K562 (cell line): ENCODE results near the gene YKT6. TPM values are rescaled to one million over a fixed set of nuclear protein-coding genes. Genes with fewer than 3 reads are reported as not detected.

Source experiments
- ATAC-seq: fragments of 200-7000 bp; cut with Tn5 transposase; 3 replicates; pipeline ENCODE4 v1.9.1; 2020; ENCODE audit warnings: moderate library complexity
- BruUV-seq: library from RNA; stranded (reverse); fragments of 400-500 nt; replicated peaks from 2 replicates; lab custom pipeline; 2021; lab: Mats Ljungman, UMichigan
- CTCF ChIA-PET: fragments of 300-600 bp; formaldehyde crosslinking; extraction: SDS; loops from one replicate; lab custom pipeline; 2021; ENCODE audit warnings: low intra/inter-chr PET ratio; lab: Yijun Ruan, JAX
- POLR2A ChIA-PET: fragments of 300-600, 350-650 bp; sonication (Branson Sonifier 250); formaldehyde crosslinking; extraction: SDS; loops from one replicate; lab custom pipeline; 2021; ENCODE audit warnings: antibody characterized with exemption, inconsistent platforms; lab: Yijun Ruan, JAX
- DNase-seq, 4 experiments: peaks; one replicate each; pipeline versions ENCODE4 v3.0.0 to v3.0.0-alpha.2; 2011 to 2018; ENCODE audit warnings: low spot score in 3 of 4, mixed read lengths in 3 of 4; ENCODE audit errors: extremely low read depth in 1 of 4
- FAIRE-seq: peaks from 2 replicates; lab custom pipeline; 2011; peaks lifted over from hg19 to GRCh38; lab: Jason Lieb, UNC
- H2AFZ ChIP-seq: 2 replicates; pipeline ENCODE4 v1.6.0; 2011; ENCODE audit warnings: low read depth, low read length, control low read depth, inconsistent platforms
- H3K27ac ChIP-seq: fragments of 200-600 bp; 3 replicates; pipeline ENCODE4 v1.8.0; 2011; ENCODE audit warnings: low read depth, mild to moderate bottlenecking, control low read depth, inconsistent platforms, low read length, moderate library complexity, mixed read lengths; ENCODE audit errors: extremely low read depth
- H3K27me3 ChIP-seq, 2 experiments: fragments of 300-600 bp in 1 of 2; 2 replicates in 1 of 2; 3 replicates in 1 of 2; pipeline versions ENCODE4 v1.6.0 to v1.8.0; 2011; ENCODE audit warnings: inconsistent platforms in 2 of 2, low read length in 2 of 2, mild to moderate bottlenecking in 1 of 2, mixed read lengths in 1 of 2, moderate library complexity in 1 of 2; ENCODE audit not compliant: control insufficient read depth in 2 of 2, insufficient read depth in 2 of 2
- H3K36me3 ChIP-seq: fragments of 300-600 bp; 3 replicates; pipeline ENCODE4 v1.8.0; 2011; ENCODE audit warnings: mild to moderate bottlenecking, low read length, inconsistent platforms; ENCODE audit not compliant: control insufficient read depth, insufficient read depth
- H3K4me1 ChIP-seq, 2 experiments: fragments of 200-600 bp in 1 of 2; replicated peaks in 1 of 2; 2 replicates in 1 of 2; 3 replicates in 1 of 2; pipeline versions ENCODE4 v1.5.1 to v1.8.0; 2011; ENCODE audit warnings: inconsistent platforms in 2 of 2, low read length in 2 of 2, mild to moderate bottlenecking in 1 of 2, mixed read lengths in 1 of 2, moderate library complexity in 1 of 2; ENCODE audit not compliant: control insufficient read depth in 2 of 2, insufficient read depth in 2 of 2
- H3K4me2 ChIP-seq: 2 replicates; pipeline ENCODE4 v1.6.1; 2011; ENCODE audit warnings: low read length, control low read depth, inconsistent platforms, mixed read lengths; ENCODE audit not compliant: insufficient read depth
- H3K4me3 ChIP-seq: fragments of 200-600 bp; sonication (generic), shearing (Covaris generic); 2 replicates; pipeline ENCODE4 v1.5.1; 2016; ENCODE audit warnings: control low read depth, inconsistent platforms
- H3K79me2 ChIP-seq: fragments of 200-600 bp; 3 replicates; pipeline ENCODE4 v1.8.0; 2011; ENCODE audit warnings: low read length, inconsistent platforms; ENCODE audit not compliant: control insufficient read depth, insufficient read depth
- H3K9ac ChIP-seq, 2 experiments: 2 replicates each; pipeline versions ENCODE4 v1.6.0 to v1.6.1; 2011; ENCODE audit warnings: low read depth in 2 of 2, low read length in 2 of 2, control low read depth in 1 of 2, inconsistent platforms in 1 of 2, mild to moderate bottlenecking in 1 of 2, mixed read lengths in 1 of 2; ENCODE audit not compliant: insufficient read depth in 1 of 2
- H3K9me1 ChIP-seq: one replicate; pipeline ENCODE4 v1.6.0; 2011; ENCODE audit warnings: inconsistent platforms, mild to moderate bottlenecking, low read length, moderate library complexity; ENCODE audit not compliant: control insufficient read depth, insufficient read depth
- H3K9me3 ChIP-seq: replicated peaks from 2 replicates; pipeline ENCODE4 v1.5.1; 2011; ENCODE audit warnings: low read depth, low read length, inconsistent platforms; ENCODE audit not compliant: control insufficient read depth, insufficient read depth
- H4K20me1 ChIP-seq: replicated peaks from 2 replicates; pipeline ENCODE4 v1.6.1; 2011; ENCODE audit warnings: low read length, inconsistent platforms, mixed read lengths; ENCODE audit not compliant: control insufficient read depth, insufficient read depth
- PRPF4 ChIP-seq: fragments of 200-400 bp; formaldehyde crosslinking; IDR thresholded peaks from one replicate; pipeline ENCODE4 v1.6.1; 2017; ENCODE audit warnings: low read length, low read depth, mild to moderate bottlenecking; ENCODE audit not compliant: insufficient read depth, poor library complexity, severe bottlenecking
- SIRT6 ChIP-seq: IDR thresholded peaks from one replicate; pipeline ENCODE4 v1.6.1; 2012; ENCODE audit warnings: low read depth, mild to moderate bottlenecking, control low read depth, inconsistent platforms, low read length, moderate library complexity
- TARDBP ChIP-seq: fragments of 450-650 bp; IDR thresholded peaks from 2 replicates; pipeline ENCODE4 v1.6.1; 2016
- TCF7L2 ChIP-seq: fragments of 150-350 bp; IDR thresholded peaks from 2 replicates; pipeline ENCODE4 v1.6.1; 2016; ENCODE audit warnings: low read depth, mild to moderate bottlenecking, low read length, moderate library complexity
- TEAD4 ChIP-seq, 2 experiments: sonication (generic) in 1 of 2; formaldehyde crosslinking in 1 of 2; IDR thresholded peaks; 2 replicates each; pipeline versions ENCODE4 v1.6.1 to v1.8.0; 2012 to 2022; ENCODE audit warnings: borderline replicate concordance in 1 of 2, inconsistent platforms in 1 of 2, low read length in 1 of 2, mild to moderate bottlenecking in 1 of 2, missing genetic modification reagents in 1 of 2
- ZFP36 ChIP-seq: fragments of 150-350 bp; IDR thresholded peaks from 2 replicates; pipeline ENCODE4 v1.6.1; 2018; ENCODE audit warnings: low read length, low read depth; ENCODE audit not compliant: partially characterized antibody
- ZNF143 ChIP-seq: sonication (generic); formaldehyde crosslinking; IDR thresholded peaks from 2 replicates; pipeline ENCODE4 v1.9.0; 2022; ENCODE audit warnings: mild to moderate bottlenecking, missing genetic modification reagents
- ZNF23 ChIP-seq: fragments of 250-450 bp; sonication (Bioruptor Pico); IDR thresholded peaks from 2 replicates; pipeline ENCODE4 v1.4.0; 2020; ENCODE audit warnings: mild to moderate bottlenecking
- ZNF77 ChIP-seq: fragments of 250-450 bp; sonication (Bioruptor Pico); IDR thresholded peaks from 2 replicates; pipeline ENCODE4 v1.5.0; 2020
- ZNF780A ChIP-seq: fragments of 250-450 bp; sonication (Bioruptor Pico); IDR thresholded peaks from 2 replicates; pipeline ENCODE4 v1.5.0; 2021; ENCODE audit warnings: mild to moderate bottlenecking
- WGBS: fragments of 100-300 bp; shearing (Covaris generic); methylation state at CpG from one replicate; pipeline ENCODE4 v1.1.6; 2016; ENCODE audit warnings: low coverage, mixed read lengths; ENCODE audit not compliant: insufficient coverage; ENCODE audit errors: missing lambda C conversion rate; 5-methylcytosine and 5-hydroxymethylcytosine counted together
- in situ Hi-C: fragments of 300-500 bp; cut with MboI; formaldehyde crosslinking; loops from 4 replicates; pipeline ENCODE4 v1.15.0; 2018; ENCODE audit warnings: inconsistent platforms, mixed read lengths
- intact Hi-C: fragments of 100-400 bp; cut with micrococcal nuclease; formaldehyde crosslinking; loops from 2 replicates; pipeline ENCODE4 v1.14.2; 2022
- polyA plus RNA-seq, 8 experiments: library from polyadenylated mRNA; depleted of rRNA in 4 of 8; stranded (reverse) in 5 of 8; unstranded in 3 of 8; fragments of >200 nt; fragmentation: Nextera tagmentation in 2 of 8; fragmentation: Illumina TruSeq in 1 of 8; extraction: Ambion mirVana in 2 of 8; extraction: Trizol in 1 of 8; gene quantifications; 2 replicates each; pipeline versions ENCODE4 v1.2.1 to v1.2.3, GENCODE V29; 2011 to 2014; ENCODE audit warnings: inconsistent platforms in 1 of 8, missing spikeins in 1 of 8
- total RNA-seq, 7 experiments: library from RNA; depleted of rRNA in 6 of 7; stranded (reverse); fragments of >200 nt in 6 of 7; fragmentation: Illumina TruSeq in 2 of 7; extraction: Trizol in 2 of 7; gene quantifications; 2 replicates each; pipeline versions ENCODE4 v1.2.1 to v1.2.3, GENCODE V29; 2011 to 2021; ENCODE audit warnings: low replicate concordance in 1 of 7
- TF ChIP-seq, protein P1 (sequence below): fragments of 450-650 bp; formaldehyde crosslinking; IDR thresholded peaks from 2 replicates; pipeline ENCODE4 v1.4.0; 2020; ENCODE audit warnings: mild to moderate bottlenecking, moderate library complexity
- TF ChIP-seq, protein P2 (sequence below): fragments of 250-450 bp; sonication (Bioruptor Pico); IDR thresholded peaks from 2 replicates; pipeline ENCODE4 v1.8.0; 2021; ENCODE audit warnings: moderate library complexity, mild to moderate bottlenecking, inconsistent platforms
- TF ChIP-seq, protein P3 (sequence below), 2 experiments: fragments of 450-650 bp; IDR thresholded peaks; 2 replicates each; pipeline ENCODE4 v1.6.1; 2016

YKT6 gene
- total and polyA plus RNA-seq, 9 of the 15 experiments (the other 6 are each of a cell fraction or from before 2014, with no cell fraction given) = 1.6 to 90.6 (median 75.1) TPM

DNA sequence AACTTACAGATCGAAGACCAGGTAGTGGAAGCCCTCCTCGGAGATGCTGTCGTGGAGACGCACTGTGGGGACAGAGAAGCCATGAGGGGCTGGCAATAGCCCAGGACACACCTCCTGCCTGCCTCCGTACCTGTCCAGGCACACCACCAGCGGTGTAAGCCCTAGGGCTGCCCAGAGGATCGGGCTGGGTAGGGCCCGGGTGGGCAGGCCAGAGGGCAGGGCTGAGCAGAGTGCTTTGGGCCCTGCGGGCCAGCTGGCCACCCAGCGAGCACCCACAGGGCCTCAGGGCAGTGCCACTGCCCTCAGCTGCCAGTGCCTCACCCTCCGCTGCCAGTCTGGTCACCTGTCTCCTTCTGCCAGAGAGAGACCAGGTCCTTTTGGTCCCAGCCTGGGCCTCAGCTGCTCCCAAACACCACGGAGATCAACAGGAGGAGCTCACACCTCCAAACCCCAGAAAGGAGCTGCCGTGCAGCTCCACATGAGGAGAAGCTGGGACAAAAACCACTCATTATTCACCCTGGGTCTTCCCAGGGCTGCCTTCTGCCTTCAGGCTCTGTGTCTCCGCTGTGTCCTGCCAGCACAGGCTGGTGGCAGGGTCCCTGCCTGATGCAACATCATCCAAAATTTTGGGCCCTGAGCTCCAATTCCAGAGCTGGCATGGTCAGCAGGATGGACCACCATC is 58.2 kb downstream of the YKT6 start:
- intact Hi-C loops = no loop called here
- in situ Hi-C loops = no loop called here
- no peaks in the 10 kb centered on the region for H3K9me3 ChIP-seq
- no peak overlapping the region for H3K4me3 ChIP-seq
- DNase-seq (no peak), ATAC-seq (no peak), FAIRE-seq (no peak)
- peaks cover 25 to 26% of the 10 kb centered on the region in 2 experiments for H3K4me1 ChIP-seq
- H3K9me1 ChIP-seq = no peaks in the 10 kb centered on the region
- H3K9ac ChIP-seq = peak overlapping the region in 1 of 2 experiments; percentile 75; a peak in 2 of 4 replicates
- no TSS peak for BruUV-seq
- H2AFZ ChIP-seq = no peak overlapping the region
- WGBS = 50% methylated on average over 12 of the region's 14 CpGs
- H3K27me3 ChIP-seq = peaks cover 15 to 23% of the 10 kb centered on the region in 2 experiments; a peak in 4 of 5 replicates
- CTCF ChIA-PET = no interaction called here
- H3K4me2 ChIP-seq = no peak overlapping the region
- H3K36me3 ChIP-seq = no peaks in the 10 kb centered on the region
- no peaks in the 10 kb centered on the region; the same call in 1 of the 2 replicates for H4K20me1 ChIP-seq
- H3K27ac ChIP-seq = no peak overlapping the region
- POLR2A ChIA-PET = interaction anchor here (1.4 kb wide), 1 partner anchor 12 kb away, joined by 5 read pairs; no protein-coding TSS in a partner anchor
- no peaks in the 10 kb centered on the region for H3K79me2 ChIP-seq
- TF ChIP-seq ZNF143 (no peak), TARDBP (no peak), ZNF23 (no peak), ZFP36 (no peak), TCF7L2 (no peak), ZNF77 (CRISPR knock-in tag) (no peak), PRPF4 (no peak), SIRT6 (no peak), TEAD4 (IDR thresholded peaks at IDR 0.05; ENCODE audit: low read length) (no peak), TEAD4 (CRISPR knock-in tag; IDR thresholded peaks at IDR 0.05; ENCODE audit: borderline replicate concordance) (no peak), ZNF780A (no peak)
- TF ChIP-seq, protein P1, sequence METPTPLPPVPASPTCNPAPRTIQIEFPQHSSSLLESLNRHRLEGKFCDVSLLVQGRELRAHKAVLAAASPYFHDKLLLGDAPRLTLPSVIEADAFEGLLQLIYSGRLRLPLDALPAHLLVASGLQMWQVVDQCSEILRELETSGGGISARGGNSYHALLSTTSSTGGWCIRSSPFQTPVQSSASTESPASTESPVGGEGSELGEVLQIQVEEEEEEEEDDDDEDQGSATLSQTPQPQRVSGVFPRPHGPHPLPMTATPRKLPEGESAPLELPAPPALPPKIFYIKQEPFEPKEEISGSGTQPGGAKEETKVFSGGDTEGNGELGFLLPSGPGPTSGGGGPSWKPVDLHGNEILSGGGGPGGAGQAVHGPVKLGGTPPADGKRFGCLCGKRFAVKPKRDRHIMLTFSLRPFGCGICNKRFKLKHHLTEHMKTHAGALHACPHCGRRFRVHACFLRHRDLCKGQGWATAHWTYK (CRISPR knock-in tag) = no peak
- TF ChIP-seq, protein P2, sequence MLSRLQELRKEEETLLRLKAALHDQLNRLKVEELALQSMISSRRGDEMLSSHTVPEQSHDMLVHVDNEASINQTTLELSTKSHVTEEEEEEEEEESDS (CRISPR knock-in tag) = no peak
- TF ChIP-seq, protein P3, sequence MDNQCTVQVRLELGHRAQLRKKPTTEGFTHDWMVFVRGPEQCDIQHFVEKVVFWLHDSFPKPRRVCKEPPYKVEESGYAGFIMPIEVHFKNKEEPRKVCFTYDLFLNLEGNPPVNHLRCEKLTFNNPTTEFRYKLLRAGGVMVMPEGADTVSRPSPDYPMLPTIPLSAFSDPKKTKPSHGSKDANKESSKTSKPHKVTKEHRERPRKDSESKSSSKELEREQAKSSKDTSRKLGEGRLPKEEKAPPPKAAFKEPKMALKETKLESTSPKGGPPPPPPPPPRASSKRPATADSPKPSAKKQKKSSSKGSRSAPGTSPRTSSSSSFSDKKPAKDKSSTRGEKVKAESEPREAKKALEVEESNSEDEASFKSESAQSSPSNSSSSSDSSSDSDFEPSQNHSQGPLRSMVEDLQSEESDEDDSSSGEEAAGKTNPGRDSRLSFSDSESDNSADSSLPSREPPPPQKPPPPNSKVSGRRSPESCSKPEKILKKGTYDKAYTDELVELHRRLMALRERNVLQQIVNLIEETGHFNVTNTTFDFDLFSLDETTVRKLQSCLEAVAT (IDR thresholded peaks at IDR 0.05) = no peak
